Measurements from ENCODE around the gene CFAP70.
A peak's percentile ranks its signal among the peaks of the same experiment; 100 is the strongest.
"Not testable (repeated sequence)": the region's sequence is repeated elsewhere in the genome, so short reads cannot be mapped to it uniquely, and the experiment has no call there.

The CFAP70 gene

GRCh38 chr10:73338801-73339368 is 19.8 kb downstream of the CFAP70 start:
- DNase-seq, result no peak

DNA sequence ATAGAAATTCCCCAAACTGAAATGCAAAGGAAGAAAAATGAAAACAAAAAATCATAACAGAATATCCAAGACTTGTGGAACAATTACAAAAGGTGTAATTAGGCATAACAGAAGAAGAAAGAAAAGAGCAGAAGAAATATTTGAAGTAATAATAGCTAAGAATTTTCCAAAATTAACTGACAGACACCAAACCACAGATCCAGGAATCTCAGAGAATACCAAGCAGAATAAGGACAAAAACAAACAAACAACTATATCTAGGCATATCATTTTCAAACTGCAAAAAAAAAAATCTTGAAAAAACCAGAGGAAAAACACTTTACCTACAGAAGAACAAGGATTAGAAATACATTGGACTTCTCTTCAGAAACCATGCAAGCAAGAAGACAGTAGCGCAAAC is 25.5 kb downstream of the CFAP70 start:
- DNase-seq, result no peak

DNA sequence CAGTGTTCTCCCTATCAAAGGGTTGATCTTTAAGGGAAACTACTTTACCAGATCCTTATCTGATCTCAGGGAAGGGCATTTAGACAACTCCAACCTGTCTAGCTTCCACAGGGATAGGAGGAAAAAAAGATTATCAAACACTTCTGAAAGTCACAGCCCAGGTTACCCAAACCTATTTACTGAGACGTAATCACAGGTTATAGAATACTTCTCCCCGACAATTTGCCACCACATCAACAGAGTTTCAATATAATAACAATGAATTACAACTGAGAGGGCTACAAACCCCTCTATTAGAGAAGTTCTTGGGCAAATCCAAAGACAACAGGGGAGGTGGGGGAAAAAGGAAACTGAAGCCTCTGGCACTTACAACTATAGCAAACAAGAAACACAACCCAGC is 26.3 kb downstream of the CFAP70 start:
- no peak for DNase-seq

DNA sequence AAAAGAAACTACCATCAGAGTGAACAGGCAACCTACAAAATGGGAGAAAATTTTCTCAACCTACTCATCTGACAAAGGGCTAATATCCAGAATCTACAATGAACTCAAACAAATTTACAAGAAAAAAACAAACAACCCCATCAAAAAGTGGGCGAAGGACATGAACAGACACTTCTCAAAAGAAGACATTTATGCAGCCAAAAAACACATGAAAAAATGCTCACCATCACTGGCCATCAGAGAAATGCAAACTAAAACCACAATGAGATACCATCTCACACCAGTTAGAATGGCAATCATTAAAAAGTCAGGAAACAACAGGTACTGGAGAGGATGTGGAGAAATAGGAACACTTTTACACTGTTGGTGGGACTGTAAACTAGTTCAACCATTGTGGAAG is 30.1 kb downstream of the CFAP70 start:
- DNase-seq, result not testable (repeated sequence)

DNA sequence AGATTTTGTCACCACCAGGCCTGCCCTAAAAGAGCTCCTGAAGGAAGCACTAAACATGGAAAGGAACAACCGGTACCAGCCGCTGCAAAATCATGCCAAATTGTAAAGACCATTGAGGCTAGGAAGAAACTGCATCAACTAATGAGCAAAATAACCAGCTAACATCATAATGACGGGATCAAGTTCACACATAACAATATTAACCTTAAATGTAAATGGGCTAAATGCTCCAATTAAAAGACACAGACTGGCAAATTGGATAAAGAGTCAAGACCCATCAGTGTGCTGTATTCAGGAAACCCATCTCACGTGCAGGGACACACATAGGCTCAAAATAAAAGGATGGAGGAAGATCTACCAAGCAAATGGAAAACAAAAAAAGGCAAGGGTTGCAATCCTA is 33.4 kb downstream of the CFAP70 start:
- DNase-seq, result not testable (repeated sequence)

- not testable (repeated sequence) for DNase-seq
Measured at GRCh38 chr10:73323582-73323981, 35.1 kb downstream of the CFAP70 start.

DNA sequence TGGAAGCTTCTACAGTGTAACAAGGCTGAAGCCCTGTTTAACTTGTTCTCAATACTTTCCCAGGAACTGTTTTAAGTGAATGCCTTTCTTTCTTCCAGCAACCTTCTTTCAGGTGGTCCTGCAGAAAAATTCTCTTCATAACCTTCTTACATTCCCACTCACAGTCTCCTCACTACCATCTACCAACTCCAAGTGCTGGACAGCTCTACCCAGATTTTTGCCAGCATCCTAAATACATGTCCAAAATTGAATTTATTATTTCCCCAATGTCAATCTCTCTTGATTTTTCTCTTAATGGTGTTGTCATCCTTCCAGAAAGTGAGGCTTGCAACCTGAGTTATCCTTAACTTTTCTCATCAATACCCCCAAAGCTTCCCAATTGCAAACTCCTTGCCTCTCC is 48.2 kb downstream of the CFAP70 start:
- no peak for DNase-seq

- DNase-seq, result no peak
Measured at GRCh38 chr10:73307203-73307800, 51.4 kb downstream of the CFAP70 start.

- DNase-seq, result no peak
Measured at GRCh38 chr10:73306171-73306708, 52.4 kb downstream of the CFAP70 start.

DNA sequence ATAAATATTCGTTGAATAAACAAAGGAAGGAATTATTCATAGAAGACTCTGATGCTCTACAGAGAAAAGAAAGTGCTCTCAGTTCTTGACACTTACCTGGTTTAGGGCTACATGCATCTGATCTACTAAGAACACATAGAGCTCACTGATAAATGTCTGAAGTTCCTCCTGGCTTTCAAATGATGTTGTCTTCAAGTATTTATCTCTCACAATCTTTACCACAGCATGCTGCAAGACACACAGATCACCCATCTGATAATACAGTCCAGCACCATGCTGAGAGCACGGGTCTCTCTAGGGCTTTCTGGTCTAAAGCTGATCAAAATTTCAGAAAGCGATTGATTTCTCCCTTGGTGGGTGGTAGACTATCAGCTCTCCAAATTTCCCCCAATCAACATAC is 61.7 kb downstream of the CFAP70 start:
- no peak for DNase-seq

DNA sequence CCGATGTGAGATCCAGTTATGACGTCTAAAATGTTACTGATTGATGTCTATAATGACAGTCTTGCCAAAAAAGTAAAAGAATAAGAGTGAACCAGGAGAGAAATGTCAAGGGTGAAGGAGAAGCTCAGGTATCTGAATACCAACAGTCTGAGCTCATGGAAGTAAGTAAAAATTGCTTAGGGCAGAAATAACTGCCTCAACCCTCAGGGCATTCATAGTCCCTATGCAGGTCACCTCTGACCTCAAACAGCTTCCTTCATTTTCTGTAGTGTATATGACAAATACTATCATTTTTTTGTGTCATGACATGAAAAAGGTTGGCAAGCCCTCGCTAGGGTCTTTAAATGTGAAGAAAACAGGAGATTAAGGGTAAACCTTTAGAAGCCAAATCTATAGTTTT is 65.2 kb downstream of the CFAP70 start:
- no peak for DNase-seq

GRCh38 chr10:73289958-73290357 is 68.7 kb downstream of the CFAP70 start:
- DNase-seq, result no peak

DNA sequence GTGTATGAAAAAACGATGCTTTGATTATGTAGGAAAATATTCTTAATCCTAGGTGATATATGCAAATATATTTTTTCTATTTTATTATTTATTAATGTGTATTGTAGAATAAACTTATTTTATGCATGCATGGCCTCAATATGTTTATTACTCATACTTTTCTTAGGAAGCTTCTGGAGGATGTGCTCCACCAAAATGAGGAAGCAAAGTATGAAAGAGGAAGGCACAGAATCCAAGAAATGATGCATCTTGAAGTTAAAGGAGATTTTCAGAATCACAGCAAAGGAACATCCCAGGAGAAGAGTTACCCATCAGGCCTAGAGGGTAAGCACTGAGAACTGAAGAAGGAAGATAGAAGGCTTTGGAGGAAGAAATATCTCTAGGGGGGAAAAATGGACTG is 71.2 kb downstream of the CFAP70 start:
- no peak for DNase-seq

DNA sequence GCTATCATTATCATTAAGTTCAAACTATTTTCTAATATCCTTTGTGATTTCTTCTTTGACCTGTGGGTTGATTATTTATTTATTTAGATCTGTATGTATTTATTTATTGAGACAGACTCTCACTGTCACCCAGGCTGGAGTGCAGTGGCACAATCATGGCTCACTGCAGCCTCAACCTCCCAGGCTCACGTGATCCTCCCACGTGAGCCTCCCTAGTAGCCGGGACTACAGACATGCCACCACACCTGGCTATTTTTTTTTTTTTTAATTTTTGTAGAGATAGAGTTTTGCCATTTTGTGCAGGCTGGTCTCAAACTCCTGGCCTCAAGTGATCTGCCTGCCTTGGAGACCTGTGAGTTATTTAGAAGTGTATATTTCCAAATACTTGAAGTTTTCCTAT is 77.6 kb downstream of the CFAP70 start:
- no peak for DNase-seq

DNA sequence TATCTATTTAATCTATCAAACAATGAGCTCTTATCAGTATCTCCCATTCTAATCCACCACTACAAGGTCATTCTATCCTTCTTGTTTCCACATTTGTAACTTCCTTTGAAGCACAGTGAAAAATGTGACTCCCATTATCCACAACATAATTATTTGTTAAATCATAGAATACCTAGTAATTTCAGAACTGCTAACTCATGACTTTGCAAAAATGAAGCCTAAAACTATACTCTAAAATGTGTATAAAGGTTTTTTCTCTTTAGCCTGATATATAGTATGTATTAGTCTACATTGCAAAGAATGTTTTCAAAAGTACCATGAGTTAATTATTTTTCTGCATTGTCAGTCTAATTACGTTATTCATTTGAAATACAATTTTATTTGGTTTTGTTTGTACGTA is 94.2 kb downstream of the CFAP70 start:
- no peak for DNase-seq

GRCh38 chr10:73263693-73264347 is 94.8 kb downstream of the CFAP70 start:
- DNase-seq, result no peak

DNA sequence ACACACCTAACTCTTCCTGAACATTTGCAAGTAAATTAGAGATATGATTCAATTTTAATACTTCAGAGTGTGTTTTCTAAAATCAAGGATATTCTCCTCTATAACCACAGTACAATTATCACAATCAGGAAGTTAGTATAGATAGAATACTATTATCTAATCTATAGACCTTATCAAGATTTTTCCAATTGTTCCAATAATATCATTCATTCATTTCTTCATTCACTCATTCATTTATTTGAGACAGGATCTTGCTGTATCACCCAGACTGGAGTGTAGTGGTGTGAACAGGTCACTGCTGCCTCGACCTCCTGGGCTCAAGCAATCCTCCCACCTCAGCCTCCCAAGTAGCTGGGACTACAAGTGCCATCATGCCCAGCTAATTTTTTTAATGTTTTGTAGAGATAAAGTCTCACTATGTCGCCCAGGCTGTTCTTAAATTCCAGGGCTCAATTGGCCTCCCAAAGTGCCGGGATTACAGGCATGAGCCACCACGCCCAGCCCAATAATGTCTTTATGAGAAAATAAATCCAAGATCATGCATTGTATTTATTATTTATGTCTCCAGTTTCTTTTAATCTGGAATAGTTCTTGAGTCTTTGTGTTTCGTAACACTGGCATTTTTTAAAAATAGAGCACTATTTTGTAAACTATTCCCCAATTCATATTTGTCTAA is 95.6 kb downstream of the CFAP70 start:
- DNase-seq, result no peak

DNA sequence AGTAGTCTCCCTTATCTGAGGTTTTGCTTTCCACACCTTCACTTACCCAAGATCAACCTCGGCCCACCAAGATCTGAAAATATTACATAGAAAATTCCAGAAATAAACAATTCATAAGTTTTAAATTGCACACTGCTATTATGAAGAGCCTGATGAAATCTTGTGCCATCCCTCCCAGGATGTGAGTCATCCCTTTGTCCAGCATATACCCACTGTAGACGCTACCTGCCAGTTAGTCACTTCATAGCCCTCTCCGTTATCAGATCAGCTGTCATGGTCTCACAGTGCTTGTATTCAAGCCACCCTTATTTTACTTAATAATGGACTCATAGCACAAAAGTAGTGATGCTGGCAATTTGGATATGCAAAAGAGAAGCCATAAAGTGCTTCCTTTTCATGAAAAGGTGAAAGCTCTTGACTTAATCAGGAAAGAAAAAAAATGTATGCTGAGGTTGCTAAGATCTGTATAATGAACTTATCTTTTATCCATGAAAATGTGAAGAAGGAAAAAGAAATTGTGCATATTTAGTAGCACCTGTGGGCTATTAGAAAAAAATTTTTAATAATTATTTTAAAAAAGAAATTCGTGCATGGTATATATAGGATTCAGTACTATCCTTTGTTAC is 96.4 kb downstream of the CFAP70 start:
- no peak for DNase-seq

- DNase-seq, result no peak
Measured at GRCh38 chr10:73261362-73261995, 97.2 kb downstream of the CFAP70 start.

DNA sequence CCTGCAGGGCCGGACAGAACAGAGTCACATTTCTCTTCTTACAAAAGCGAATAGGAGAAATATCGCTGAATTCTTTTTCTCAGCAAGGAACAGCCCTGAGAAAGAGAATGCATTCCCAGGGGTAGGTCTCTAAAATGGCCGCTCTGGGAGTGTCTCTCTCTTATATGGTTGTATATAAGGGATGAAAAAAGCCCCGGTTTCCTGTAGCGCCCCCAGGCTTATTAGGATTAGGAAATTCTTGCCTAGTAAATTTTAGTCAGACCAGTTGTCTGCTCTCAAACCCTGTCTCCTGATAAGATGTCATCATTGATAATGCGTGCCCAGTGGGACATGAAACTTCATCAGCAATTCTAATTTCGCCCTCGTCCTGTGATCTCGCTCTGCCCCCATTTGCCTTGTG is 100.1 kb downstream of the CFAP70 start:
- DNase-seq, result not testable (repeated sequence)

DNA sequence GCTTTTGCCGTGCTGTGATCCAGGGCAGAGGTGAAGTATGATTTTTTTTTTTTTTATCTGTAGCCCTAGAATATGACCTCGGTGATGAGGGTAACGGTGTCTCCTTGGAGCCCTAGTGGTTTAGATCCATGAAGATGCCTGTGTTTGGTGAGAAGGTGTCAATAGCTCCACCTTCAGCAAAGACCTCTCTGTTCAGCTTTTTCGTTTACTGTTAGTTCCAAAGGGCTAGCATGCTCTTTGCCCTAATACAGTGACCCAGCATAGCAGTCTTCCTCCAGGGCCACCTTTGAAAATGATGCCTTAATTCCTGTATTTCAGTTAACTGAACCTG is 105.5 kb downstream of the CFAP70 start:
- peak; percentile 9 for DNase-seq

DNA sequence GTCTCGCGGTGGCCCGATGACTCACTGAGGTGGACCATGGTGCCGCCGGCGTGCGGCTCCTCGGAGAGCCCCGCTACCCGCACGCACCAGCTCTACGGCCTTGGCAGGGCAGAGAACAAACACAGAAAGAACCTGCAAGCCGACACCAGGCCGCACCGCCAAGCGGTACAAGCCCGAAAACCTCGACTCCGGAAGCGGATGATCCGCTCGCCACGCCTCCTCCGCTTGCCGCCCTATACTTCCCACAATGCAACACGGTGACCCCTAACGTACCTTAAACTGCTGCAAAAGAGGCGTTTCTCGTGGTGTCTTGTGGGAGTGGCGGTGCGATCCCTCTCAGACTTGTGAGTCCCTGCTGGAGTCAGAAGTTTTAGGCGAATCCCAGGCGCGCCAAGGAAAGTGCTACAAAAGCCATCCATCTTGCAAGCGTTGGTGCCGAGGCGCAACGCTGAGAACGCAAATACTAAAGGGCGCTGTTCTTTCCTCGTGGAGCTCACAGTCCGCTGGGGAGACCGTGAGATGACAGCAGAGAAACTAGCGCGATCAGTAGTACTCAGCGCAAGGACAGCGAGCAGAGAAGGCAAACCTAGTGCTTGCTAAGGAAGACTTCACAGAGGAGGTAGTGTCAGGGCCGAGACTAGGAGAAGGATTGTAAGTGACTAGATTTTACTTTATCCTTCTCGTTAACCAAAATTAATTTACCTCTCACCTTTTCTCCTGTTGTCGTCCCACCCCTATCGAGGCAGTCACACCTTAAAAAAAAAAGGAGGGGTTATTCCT is 106.0 kb downstream of the CFAP70 start, which contains the start of gene MRPS16:
TSS of gene MRPS16 (minus strand) at position 200 of the 780 bp plus-strand sequence. CDS start at position 38, 162 bp downstream.
- DNase-seq, result peak; percentile 93

Measured in NCI-H1092 treated with DMSO at 0.1 percent for 48 hours (cell line).